A549 (cell line): ENCODE results near the gene MOB4. TPM values are rescaled to one million over a fixed set of nuclear protein-coding genes. Genes with fewer than 3 reads are reported as not detected.

Experiments used
- ATAC-seq, 2 experiments: fragments of 200-7000 bp in 1 of 2; fragments of >200 bp in 1 of 2; cut with Nextera tagmentation in 1 of 2; cut with Tn5 transposase in 1 of 2; 3 replicates each; pipeline versions ENCODE4 v1.8.0 to v1.9.1; 2018 to 2020; ENCODE audit warnings: mild to moderate bottlenecking in 1 of 2, moderate library complexity in 1 of 2
- CTCF ChIA-PET: fragments of 300-600 bp; sonication (Branson Sonifier 250); formaldehyde crosslinking; extraction: SDS; loops from one replicate; lab custom pipeline; 2021; ENCODE audit warnings: antibody characterized with exemption, inconsistent platforms; lab: Yijun Ruan, JAX
- POLR2A ChIA-PET: fragments of 350-600 bp; formaldehyde crosslinking; extraction: SDS; loops from one replicate; lab custom pipeline; 2021; ENCODE audit warnings: antibody characterized with exemption, inconsistent platforms; lab: Yijun Ruan, JAX
- DNase-seq, 2 experiments: peaks; one replicate each; pipeline versions ENCODE4 v3.0.0 to v3.0.0-alpha.2; 2011 to 2016; ENCODE audit warnings: low read depth in 1 of 2, low spot score in 1 of 2
- FAIRE-seq: peaks from 2 replicates; lab custom pipeline; 2011; peaks lifted over from hg19 to GRCh38; lab: Jason Lieb, UNC
- H3K27ac ChIP-seq, 2 experiments: fragments of >200 bp; sonication (Bioruptor Twin); formaldehyde crosslinking; 3 replicates each; pipeline ENCODE4 v1.5.1; 2016 to 2017
- H3K4me1 ChIP-seq: fragments of >200 bp; sonication (Bioruptor Twin); formaldehyde crosslinking; 3 replicates; pipeline ENCODE4 v1.6.1; 2016
- H3K4me2 ChIP-seq: fragments of >200 bp; sonication (Bioruptor Twin); formaldehyde crosslinking; 3 replicates; pipeline ENCODE4 v1.6.1; 2016
- H3K4me3 ChIP-seq: fragments of >200 bp; sonication (Bioruptor Twin); formaldehyde crosslinking; 3 replicates; pipeline ENCODE4 v1.5.1; 2016
- H3K9me3 ChIP-seq: fragments of >200 bp; sonication (Bioruptor Twin); formaldehyde crosslinking; 3 replicates; pipeline ENCODE4 v1.6.1; 2016
- CBX8 ChIP-seq: fragments of 200-600 bp; sonication (generic); IDR thresholded peaks from 2 replicates; pipeline ENCODE4 v1.6.1; 2016
- CHD2 ChIP-seq: fragments of 150-350 bp; IDR thresholded peaks from 2 replicates; pipeline ENCODE4 v1.6.1; 2014; ENCODE audit warnings: low read length; ENCODE audit not compliant: partially characterized antibody
- HES2 ChIP-seq: fragments of >200 bp; sonication (Bioruptor Twin); formaldehyde crosslinking; IDR thresholded peaks from 2 replicates; pipeline ENCODE4 v1.6.1; 2016
- HEYL ChIP-seq: fragments of 250-450 bp; sonication (Bioruptor Pico); IDR thresholded peaks from 2 replicates; pipeline ENCODE4 v1.8.0; 2021; ENCODE audit warnings: mild to moderate bottlenecking, moderate library complexity
- HMGXB4 ChIP-seq: fragments of 250-450 bp; sonication (Bioruptor Pico); IDR thresholded peaks from 2 replicates; pipeline ENCODE4 v1.5.0; 2021; ENCODE audit warnings: mild to moderate bottlenecking, moderate library complexity, borderline replicate concordance
- KDM5A ChIP-seq: fragments of 200-600 bp; sonication (generic); IDR thresholded peaks from 2 replicates; pipeline ENCODE4 v1.6.1; 2016; ENCODE audit warnings: antibody characterized with exemption, mild to moderate bottlenecking
- NPAS2 ChIP-seq: fragments of 250-450 bp; sonication (Bioruptor Pico); IDR thresholded peaks from 2 replicates; pipeline ENCODE4 v1.8.0; 2022; ENCODE audit warnings: mild to moderate bottlenecking, moderate library complexity, borderline replicate concordance
- TP53 ChIP-seq: fragments of 250-450 bp; sonication (Bioruptor Pico); IDR thresholded peaks from 2 replicates; pipeline ENCODE4 v1.5.0; 2021; ENCODE audit warnings: mild to moderate bottlenecking, moderate library complexity
- USF2 ChIP-seq: fragments of 450-650 bp; IDR thresholded peaks from 2 replicates; pipeline ENCODE4 v1.6.1; 2014; ENCODE audit warnings: antibody characterized with exemption
- ZFP36 ChIP-seq: fragments of 450-650 bp; IDR thresholded peaks from 2 replicates; pipeline ENCODE4 v1.6.1; 2014; ENCODE audit warnings: borderline replicate concordance; ENCODE audit not compliant: partially characterized antibody
- WGBS: methylation state at CpG from one replicate; pipeline ENCODE4 v1.1.6; 2017; ENCODE audit errors: missing lambda C conversion rate; 5-methylcytosine and 5-hydroxymethylcytosine counted together
- polyA plus RNA-seq, 4 experiments: library from polyadenylated mRNA; depleted of rRNA in 3 of 4; stranded (reverse); fragments of >200 nt; fragmentation: RNase III in 1 of 4; extraction: RNeasy Plus Mini Kit Qiagen cat#74134 plus additional on column Dnase treatment in 1 of 4; gene quantifications; 2 replicates in 3 of 4; 3 replicates in 1 of 4; pipeline ENCODE4 v1.2.3, GENCODE V29; 2011 to 2017
- small RNA-seq, 6 experiments: library from RNA; depleted of rRNA; stranded (forward); fragments of <200 nt; gene quantifications; one replicate each; pipeline ENCODE3, GENCODE V24; 2012

Gene MOB4
- polyA plus RNA-seq, 2 of the 4 experiments (the other 2 are of a cell fraction): 57.5 to 74.7 TPM

- FAIRE-seq (no peak), ATAC-seq (no peak), DNase-seq (no peak)
- H3K4me3 ChIP-seq: no peak overlapping the region
- POLR2A ChIA-PET: no interaction called here
- CTCF ChIA-PET: interaction anchor here (0.6 to 1.4 kb wide), 5 partner anchors 10 to 103 kb away, joined by 3 to 11 read pairs (median 4); no protein-coding TSS in a partner anchor
- H3K27ac ChIP-seq: no peak overlapping the region
- no peaks in the 10 kb centered on the region for H3K9me3 ChIP-seq
- no peak overlapping the region for H3K4me2 ChIP-seq
- WGBS: 85% methylated on average over 5 of the region's 5 CpGs
- no peak for TF ChIP-seq TP53 (CRISPR knock-in tag)
- H3K4me1 ChIP-seq: peaks cover 8% of the 10 kb centered on the region; the same call in 1 of the 3 replicates
These were observed 84.4 kb downstream of the MOB4 start for GRCh38 chr2:197600306-197600705.

GRCh38 chr2:197601726-197602125 is 85.9 kb downstream of the MOB4 start:
- Histone ChIP-seq H3K4me1 (peaks cover 8% of the 10 kb centered on the region; the same call in 1 of the 3 replicates), H3K27ac (no peak overlapping the region), H3K9me3 (no peaks in the 10 kb centered on the region), H3K4me3 (no peak overlapping the region), H3K4me2 (no peak overlapping the region)
- DNase-seq: no peak
- POLR2A ChIA-PET: no interaction called here
- CTCF ChIA-PET: interaction anchor here (0.6 kb wide), 2 partner anchors 18 to 488 kb away, joined by 3 read pairs; no protein-coding TSS in a partner anchor
- ATAC-seq: no peak
- TF ChIP-seq HES2: no peak
- no peak for TF ChIP-seq NPAS2 (CRISPR knock-in tag)
- TF ChIP-seq HMGXB4: no peak
- TF ChIP-seq HEYL (CRISPR knock-in tag): no peak
- TF ChIP-seq CHD2: no peak
- TF ChIP-seq USF2: no peak
- no peak for TF ChIP-seq ZFP36
- TF ChIP-seq KDM5A: no peak
- TF ChIP-seq CBX8: no peak
- FAIRE-seq: no peak
- WGBS: 59% methylated on average over 2 of the region's 2 CpGs

Small RNAs within 50 kb of the gene (small RNA-seq; reads per million reads assigned to genes)
- gene AC020550.1: 0 reads per million in 6 experiments

Other genes starting within 250 kb of the MOB4 start
- 5.9 and 7.9 TPM in 2 replicates for gene ANKRD44, start 205.3 kb upstream of the MOB4 start, polyA plus RNA-seq (2011; rRNA removed)
- gene ANKRD44, start 205.3 kb upstream of the MOB4 start, polyA plus RNA-seq (2017; fragmentation: RNase III; extraction: RNeasy Plus Mini Kit Qiagen cat#74134 plus additional on column Dnase treatment): 0.97 to 1.6 TPM (median 1.6 TPM) in 3 replicates
- gene SF3B1, start 81.0 kb upstream of the MOB4 start, polyA plus RNA-seq (2011; rRNA removed): 400 and 436 TPM in 2 replicates
- gene SF3B1, start 81.0 kb upstream of the MOB4 start, polyA plus RNA-seq (2017; fragmentation: RNase III; extraction: RNeasy Plus Mini Kit Qiagen cat#74134 plus additional on column Dnase treatment): 165 to 167 TPM (median 166 TPM) in 3 replicates
- gene COQ10B, start 62.5 kb upstream of the MOB4 start, polyA plus RNA-seq (2011; rRNA removed): 6.1 and 11.2 TPM in 2 replicates
- gene COQ10B, start 62.5 kb upstream of the MOB4 start, polyA plus RNA-seq (2017; fragmentation: RNase III; extraction: RNeasy Plus Mini Kit Qiagen cat#74134 plus additional on column Dnase treatment): 22.9 to 25.1 TPM (median 24.3 TPM) in 3 replicates
- gene HSPD1, start 16.2 kb upstream of the MOB4 start, polyA plus RNA-seq (2011; rRNA removed): 767 and 790 TPM in 2 replicates
- 833 to 1,004 TPM (median 882 TPM) in 3 replicates for gene HSPD1, start 16.2 kb upstream of the MOB4 start, polyA plus RNA-seq (2017; fragmentation: RNase III; extraction: RNeasy Plus Mini Kit Qiagen cat#74134 plus additional on column Dnase treatment)
- gene HSPE1, start 15.7 kb upstream of the MOB4 start, polyA plus RNA-seq (2011; rRNA removed): 286 and 468 TPM in 2 replicates
- 1,189 to 1,457 TPM (median 1,198 TPM) in 3 replicates for gene HSPE1, start 15.7 kb upstream of the MOB4 start, polyA plus RNA-seq (2017; fragmentation: RNase III; extraction: RNeasy Plus Mini Kit Qiagen cat#74134 plus additional on column Dnase treatment)
- 0.17 and 0.20 TPM in 2 replicates for gene RFTN2, start 159.5 kb downstream of the MOB4 start, polyA plus RNA-seq (2011; rRNA removed)
- gene RFTN2, start 159.5 kb downstream of the MOB4 start, polyA plus RNA-seq (2017; fragmentation: RNase III; extraction: RNeasy Plus Mini Kit Qiagen cat#74134 plus additional on column Dnase treatment): 0.03 to 0.13 TPM (median 0.08 TPM) in 3 replicates
- gene MARS2, start 189.3 kb downstream of the MOB4 start, polyA plus RNA-seq (2011; rRNA removed): 10.9 and 11.6 TPM in 2 replicates
- 9.0 to 9.5 TPM (median 9.1 TPM) in 3 replicates for gene MARS2, start 189.3 kb downstream of the MOB4 start, polyA plus RNA-seq (2017; fragmentation: RNase III; extraction: RNeasy Plus Mini Kit Qiagen cat#74134 plus additional on column Dnase treatment)